Gastrocnemius medialis (tissue), 4 donors: ENCODE results near the gene FFAR3. TPM values are rescaled to one million over a fixed set of nuclear protein-coding genes. Genes with fewer than 3 reads are reported as not detected.

Source experiments
- ATAC-seq, 2 donors: fragments of 150-250 bp; one replicate each; pipeline ENCODE4 v1.9.1; 2016
- DNase-seq, 2 donors: peaks; one replicate each; pipeline ENCODE4 v3.0.0-alpha.2; 2019
- H3K27ac ChIP-seq, 4 donors: fragments of 200-600 bp; sonication (generic); 1 replicate in 1 of 4; 2 replicates in 3 of 4; pipeline ENCODE4 v1.5.1; 2016 to 2018; ENCODE audit warnings: mild to moderate bottlenecking in 2 of 4, moderate library complexity in 1 of 4
- H3K27me3 ChIP-seq, 3 donors: fragments of 200-600 bp; sonication (generic) in 2 of 3; 1 replicate in 1 of 3; 2 replicates in 2 of 3; pipeline versions ENCODE4 v1.5.1 to v1.6.0; 2016 to 2019; ENCODE audit warnings: mild to moderate bottlenecking in 1 of 3, moderate library complexity in 1 of 3
- H3K36me3 ChIP-seq, 2 donors: fragments of 200-600 bp; sonication (generic) in 1 of 2; one replicate each; pipeline ENCODE4 v1.5.1; 2017 to 2018
- H3K4me1 ChIP-seq, 2 donors: fragments of 200-600 bp; sonication (generic) in 1 of 2; one replicate each; pipeline ENCODE4 v1.5.1; 2016 to 2017; ENCODE audit warnings: mild to moderate bottlenecking in 2 of 2
- H3K4me3 ChIP-seq, 4 donors: fragments of 200-600 bp; sonication (generic) in 3 of 4; 1 replicate in 1 of 4; 2 replicates in 3 of 4; pipeline ENCODE4 v1.5.1; 2016 to 2019; ENCODE audit warnings: mild to moderate bottlenecking in 2 of 4
- H3K9me3 ChIP-seq, 3 donors: fragments of 200-600 bp; sonication (generic) in 2 of 3; 1 replicate in 1 of 3; 2 replicates in 2 of 3; pipeline ENCODE4 v1.5.1; 2016 to 2019
- POLR2A ChIP-seq, 2 donors: fragments of 450-650 bp; IDR thresholded peaks; one replicate each; pipeline ENCODE4 v1.6.1; 2017; ENCODE audit warnings: antibody characterized with exemption in 2 of 2, mild to moderate bottlenecking in 2 of 2, moderate library complexity in 2 of 2
- in situ Hi-C, 4 donors: fragments of 200-750 bp; cut with MboI; loops; one replicate each; pipeline versions ENCODE4 v1.15.0 to v1.8.0; 2017; ENCODE audit warnings: low sequenced_read_pairs in 4 of 4
- intact Hi-C: fragments of 100-400 bp; cut with DNase I; formaldehyde crosslinking; loops from one replicate; pipeline ENCODE4 v1.15.1; 2023; ENCODE audit warnings: low total_unique reads
- total RNA-seq, 4 donors: library from RNA; depleted of rRNA; stranded (reverse); fragments of >200 nt; gene quantifications; one replicate each; pipeline versions ENCODE4 v1.1.0 to v1.2.3, GENCODE V29; 2016
- TF ChIP-seq, protein P1 (sequence below), 5 experiments: fragments of 450-650 bp in 3 of 5; fragments of 200-600 bp in 2 of 5; sonication (generic) in 2 of 5; IDR thresholded peaks in 4 of 5; conservative IDR thresholded peaks in 1 of 5; 1 replicate in 4 of 5; 2 replicates in 1 of 5; pipeline ENCODE4 v1.5.1; 2016 to 2019; ENCODE audit warnings: antibody characterized with exemption in 5 of 5, mild to moderate bottlenecking in 3 of 5, moderate library complexity in 3 of 5

The FFAR3 gene
- total RNA-seq, 4 donors from 2014 or later, result not detected

DNA sequence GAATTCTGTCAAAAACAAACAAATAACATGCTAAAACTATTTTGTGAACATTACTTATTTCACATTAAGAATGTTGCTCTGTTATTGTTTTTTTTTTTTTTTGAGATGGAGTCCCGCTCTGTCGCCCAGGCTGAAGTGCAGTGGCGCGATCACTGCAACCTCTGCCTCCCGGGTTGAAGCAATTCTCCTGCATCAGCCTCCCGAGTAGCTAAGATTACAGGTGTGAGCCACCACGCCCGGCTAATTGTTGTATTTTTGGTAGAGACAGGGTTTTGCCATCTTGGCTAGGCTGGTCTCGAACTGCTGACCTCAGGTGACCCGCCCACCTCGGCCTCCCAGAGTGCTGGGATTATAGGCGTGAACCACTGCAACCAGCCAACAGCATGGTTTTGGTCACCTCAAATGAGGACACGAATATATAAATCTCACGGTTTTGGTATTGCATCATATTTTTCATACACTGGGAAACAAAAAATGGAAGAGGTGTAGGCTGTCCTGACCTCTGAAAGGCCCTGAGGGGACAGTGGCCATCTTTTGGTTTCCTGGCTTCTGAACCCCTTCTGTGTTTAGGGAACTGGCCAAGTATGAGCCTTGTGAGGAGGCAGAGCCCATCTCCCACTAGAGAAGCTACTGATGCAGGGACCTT, 38.1 kb downstream of the FFAR3 start:
- H3K4me1 ChIP-seq, result no peaks in the 10 kb centered on the region
- no peak for TF ChIP-seq POLR2A (IDR thresholded peaks at IDR 0.05)
- TF ChIP-seq, protein P1, sequence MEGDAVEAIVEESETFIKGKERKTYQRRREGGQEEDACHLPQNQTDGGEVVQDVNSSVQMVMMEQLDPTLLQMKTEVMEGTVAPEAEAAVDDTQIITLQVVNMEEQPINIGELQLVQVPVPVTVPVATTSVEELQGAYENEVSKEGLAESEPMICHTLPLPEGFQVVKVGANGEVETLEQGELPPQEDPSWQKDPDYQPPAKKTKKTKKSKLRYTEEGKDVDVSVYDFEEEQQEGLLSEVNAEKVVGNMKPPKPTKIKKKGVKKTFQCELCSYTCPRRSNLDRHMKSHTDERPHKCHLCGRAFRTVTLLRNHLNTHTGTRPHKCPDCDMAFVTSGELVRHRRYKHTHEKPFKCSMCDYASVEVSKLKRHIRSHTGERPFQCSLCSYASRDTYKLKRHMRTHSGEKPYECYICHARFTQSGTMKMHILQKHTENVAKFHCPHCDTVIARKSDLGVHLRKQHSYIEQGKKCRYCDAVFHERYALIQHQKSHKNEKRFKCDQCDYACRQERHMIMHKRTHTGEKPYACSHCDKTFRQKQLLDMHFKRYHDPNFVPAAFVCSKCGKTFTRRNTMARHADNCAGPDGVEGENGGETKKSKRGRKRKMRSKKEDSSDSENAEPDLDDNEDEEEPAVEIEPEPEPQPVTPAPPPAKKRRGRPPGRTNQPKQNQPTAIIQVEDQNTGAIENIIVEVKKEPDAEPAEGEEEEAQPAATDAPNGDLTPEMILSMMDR (IDR thresholded peaks at IDR 0.05 in 4 of 5, conservative IDR thresholded peaks at IDR 0.05 in 1 of 5), result no peak
- in situ Hi-C loops, result no loop called here
- no peak overlapping the region for H3K27ac ChIP-seq
- intact Hi-C loops, result no loop called here
- H3K4me3 ChIP-seq, result no peak overlapping the region
- H3K27me3 ChIP-seq, result no peaks in the 10 kb centered on the region
- ATAC-seq, result no peak
- H3K9me3 ChIP-seq, result no peaks in the 10 kb centered on the region
- DNase-seq, result no peak
- no peaks in the 10 kb centered on the region for H3K36me3 ChIP-seq

DNA sequence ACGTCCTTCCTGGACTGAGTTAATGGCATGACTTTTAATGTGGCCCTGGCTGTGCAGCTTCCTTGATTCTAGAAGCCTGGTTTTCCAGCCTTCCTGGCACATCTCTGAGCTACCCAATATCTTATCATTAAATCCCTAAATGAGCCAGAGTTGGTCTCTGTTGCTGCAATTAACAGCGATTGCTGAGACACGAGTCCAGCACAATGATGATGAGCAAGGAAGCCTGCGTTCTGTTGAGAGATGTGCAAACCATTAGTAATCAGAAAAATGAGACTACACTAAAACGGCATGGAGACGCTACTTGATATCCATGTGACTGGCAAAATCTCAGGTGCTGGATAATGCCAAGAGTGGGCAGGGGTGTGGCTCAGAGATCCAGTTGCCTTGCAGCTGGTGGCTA, 38.8 kb downstream of the FFAR3 start:
- no peak overlapping the region for H3K4me3 ChIP-seq
- in situ Hi-C loops (no loop called here), intact Hi-C loops (no loop called here)
- H3K9me3 ChIP-seq, result no peaks in the 10 kb centered on the region
- H3K36me3 ChIP-seq, result no peaks in the 10 kb centered on the region
- DNase-seq (no peak), ATAC-seq (no peak)
- H3K4me1 ChIP-seq, result no peaks in the 10 kb centered on the region
- H3K27ac ChIP-seq, result no peak overlapping the region
- TF ChIP-seq, protein P1 (IDR thresholded peaks at IDR 0.05 in 4 of 5, conservative IDR thresholded peaks at IDR 0.05 in 1 of 5), result no peak
- TF ChIP-seq POLR2A (IDR thresholded peaks at IDR 0.05), result no peak
- H3K27me3 ChIP-seq, result no peaks in the 10 kb centered on the region

DNA sequence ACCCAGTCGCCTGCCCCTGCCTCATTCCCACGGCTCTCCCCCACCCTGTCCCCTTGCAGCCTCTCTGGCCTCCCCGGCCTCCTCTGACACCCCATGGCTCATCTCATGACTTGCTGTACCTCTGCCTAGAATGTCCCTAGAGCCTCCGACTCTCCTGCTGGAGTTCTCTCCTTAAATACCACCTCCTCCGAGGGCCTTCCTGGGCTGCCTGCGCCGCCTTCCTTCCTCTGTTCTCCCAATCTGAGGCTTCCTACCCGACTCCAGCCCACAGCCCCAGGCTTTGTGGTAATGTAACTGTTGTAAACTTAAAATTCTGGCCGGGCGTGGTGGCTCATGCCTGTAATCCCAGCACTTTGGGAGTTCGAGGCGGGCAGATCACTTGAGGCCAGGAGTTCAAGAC, 40.3 kb downstream of the FFAR3 start:
- TF ChIP-seq, protein P1 (IDR thresholded peaks at IDR 0.05 in 4 of 5, conservative IDR thresholded peaks at IDR 0.05 in 1 of 5), result no peak
- no peak for TF ChIP-seq POLR2A (IDR thresholded peaks at IDR 0.05)
- DNase-seq (no peak), ATAC-seq (no peak)
- in situ Hi-C loops, result no loop called here
- Histone ChIP-seq H3K27ac (no peak overlapping the region), H3K4me1 (no peaks in the 10 kb centered on the region), H3K36me3 (no peaks in the 10 kb centered on the region), H3K27me3 (no peaks in the 10 kb centered on the region), H3K9me3 (no peaks in the 10 kb centered on the region), H3K4me3 (no peak overlapping the region)
- intact Hi-C loops, result no loop called here

DNA sequence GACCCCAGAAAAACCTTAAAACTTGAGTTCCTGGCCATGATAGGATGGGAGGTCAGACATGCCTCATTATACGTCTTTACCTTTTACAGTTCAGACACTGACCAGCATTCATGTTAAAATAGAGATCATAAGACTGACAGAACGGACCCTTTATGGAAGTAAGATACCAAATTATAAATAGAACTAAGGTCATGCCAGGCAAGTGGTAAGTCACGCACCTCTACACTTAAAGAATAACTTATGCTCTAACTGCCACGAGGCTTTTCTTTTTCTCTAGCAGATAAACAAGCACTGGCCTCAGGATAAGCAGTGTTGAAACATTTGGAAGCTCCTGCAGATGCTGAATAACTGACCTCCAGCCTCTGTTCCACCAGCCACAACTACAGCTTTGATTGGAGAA, 41.0 kb downstream of the FFAR3 start:
- TF ChIP-seq, protein P1 (IDR thresholded peaks at IDR 0.05 in 4 of 5, conservative IDR thresholded peaks at IDR 0.05 in 1 of 5), result no peak
- no peak for TF ChIP-seq POLR2A (IDR thresholded peaks at IDR 0.05)
- no peak for ATAC-seq
- no peak overlapping the region for H3K4me3 ChIP-seq
- H3K9me3 ChIP-seq, result no peaks in the 10 kb centered on the region
- no peaks in the 10 kb centered on the region for H3K4me1 ChIP-seq
- in situ Hi-C loops (no loop called here), intact Hi-C loops (no loop called here)
- H3K27me3 ChIP-seq, result no peaks in the 10 kb centered on the region
- no peaks in the 10 kb centered on the region for H3K36me3 ChIP-seq
- no peak overlapping the region for H3K27ac ChIP-seq
- DNase-seq, result no peak
